Activated CD4-positive, alpha-beta T cell treated with anti-CD3 and anti-CD28 coated beads, Interleukin-2, amount 50 U/mL, for 1 hour (primary cell): ENCODE measurements around the gene SLIT3.

Experiments used
- DNase-seq: peaks from one replicate; pipeline ENCODE4 v3.0.0-alpha.2; 2020

The SLIT3 gene

DNA sequence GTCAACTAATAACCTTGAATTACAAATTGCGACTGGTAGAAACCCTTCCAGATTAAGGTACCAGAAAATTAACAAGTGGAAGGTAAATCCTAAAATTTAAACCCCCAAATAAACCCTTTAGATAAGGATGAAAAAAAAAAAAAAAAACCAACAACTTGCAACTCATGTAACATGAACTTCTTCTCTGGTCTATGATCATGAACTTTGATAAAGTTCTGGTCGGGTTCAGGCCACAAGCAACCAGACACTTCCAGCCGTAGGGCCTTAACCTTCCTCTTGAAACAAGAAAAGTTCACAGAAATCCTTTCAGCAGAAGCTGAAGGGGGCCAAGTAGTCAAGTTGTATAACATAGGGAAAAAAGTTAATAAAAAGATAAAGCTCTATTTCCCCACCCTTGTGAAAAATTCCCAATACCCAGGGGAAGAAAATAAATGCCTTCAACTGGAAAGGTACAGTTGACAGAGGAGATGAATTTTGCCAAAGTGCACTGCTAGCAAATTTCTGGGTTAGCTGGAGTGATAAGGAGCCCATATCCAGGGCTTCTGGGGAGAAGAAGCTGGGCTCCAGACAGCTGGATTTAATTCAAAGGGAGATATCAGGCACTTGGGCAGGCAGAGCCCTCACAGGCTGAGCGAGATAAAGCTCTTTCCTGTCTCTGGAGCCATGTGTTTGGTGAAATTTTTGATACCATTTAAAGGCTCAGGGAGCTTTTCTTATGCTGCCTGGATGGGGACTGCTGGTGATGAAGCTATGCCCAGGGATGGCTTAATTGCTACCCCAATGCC, 487.6 kb downstream of the SLIT3 start:
- DNase-seq, result no peak

DNA sequence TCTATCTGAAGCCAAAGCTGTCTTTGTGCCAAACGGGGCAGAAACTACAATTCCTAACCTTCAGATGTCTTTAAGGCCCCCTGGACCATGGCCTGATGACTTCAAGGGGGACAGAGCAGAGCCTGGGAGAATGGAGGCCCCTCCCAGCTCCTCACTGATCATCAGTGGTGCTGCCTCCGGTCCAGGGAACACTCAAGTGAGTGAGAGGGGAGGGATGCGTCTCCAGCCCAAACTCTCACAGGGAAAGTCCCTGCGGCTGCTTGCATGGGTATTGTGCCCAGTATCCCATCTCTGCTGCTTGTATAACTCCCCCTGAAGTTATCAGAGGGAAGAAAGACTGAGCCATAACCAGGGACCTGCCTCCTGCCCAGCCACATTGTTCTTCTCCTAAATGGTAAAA, 490.3 kb downstream of the SLIT3 start:
- no peak for DNase-seq

DNA sequence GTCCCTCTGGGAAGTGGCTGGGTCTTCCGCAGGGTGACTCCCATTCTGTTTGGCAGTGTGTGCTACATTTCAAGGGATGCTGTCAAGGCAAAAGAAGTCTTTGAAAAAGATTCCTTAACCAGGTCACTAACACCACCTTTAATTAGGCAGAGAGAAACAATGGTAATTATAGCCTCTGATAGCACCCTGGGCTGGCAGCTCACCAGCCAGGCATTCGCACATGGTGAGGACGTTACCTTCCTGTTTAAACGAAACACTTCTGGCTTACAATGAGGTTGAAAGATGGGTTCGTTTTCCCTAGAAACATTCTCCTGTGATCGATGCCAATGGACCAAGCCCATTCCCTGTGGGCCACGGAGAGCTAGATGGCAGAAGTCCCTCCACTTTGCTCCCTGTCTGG, 491.7 kb downstream of the SLIT3 start:
- no peak for DNase-seq

DNA sequence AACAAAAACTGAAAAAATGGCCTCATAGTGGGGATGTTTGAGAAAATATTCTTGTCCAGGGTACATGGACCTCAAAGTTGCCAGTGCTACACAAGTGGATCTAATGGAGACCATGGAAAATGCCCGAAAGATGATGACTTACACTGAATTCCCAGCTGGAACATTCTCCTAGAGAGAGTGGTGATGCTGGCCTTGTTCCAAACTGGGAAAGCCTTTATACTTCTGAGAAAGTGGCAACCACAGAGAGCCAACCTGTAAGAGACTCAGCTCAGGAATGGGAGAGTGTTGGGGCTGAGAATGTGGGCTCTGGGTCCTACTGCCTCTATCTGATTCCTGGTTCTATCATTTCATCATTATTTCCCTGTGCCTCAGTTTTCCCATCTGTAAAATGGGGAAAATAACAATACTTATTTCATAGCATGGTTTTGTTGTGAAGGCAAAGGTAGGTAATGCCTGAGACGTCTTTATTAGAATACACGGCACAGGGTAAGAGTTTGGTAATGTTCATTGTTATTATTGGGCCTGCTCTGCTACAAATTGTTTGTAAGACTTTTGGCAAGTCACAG, 492.8 kb downstream of the SLIT3 start:
- no peak for DNase-seq

DNA sequence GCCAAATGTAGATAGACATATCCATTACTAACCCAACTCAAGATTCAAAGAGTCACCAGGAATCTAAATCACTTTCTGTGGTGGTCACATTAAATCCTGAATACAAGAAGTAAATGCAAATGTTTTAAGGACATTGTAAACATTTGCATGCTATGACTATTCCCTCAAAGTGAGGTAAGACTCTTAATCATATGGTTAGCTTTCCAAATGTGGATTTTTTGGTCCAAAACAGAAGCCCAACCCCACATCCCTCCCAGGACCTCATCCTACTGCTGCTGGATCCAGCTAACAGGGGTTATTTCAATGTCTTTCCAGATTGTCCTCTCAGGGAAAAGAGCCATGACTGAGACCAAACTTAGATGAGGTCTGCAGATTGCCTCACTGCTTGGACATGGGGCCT, 493.7 kb downstream of the SLIT3 start:
- no peak for DNase-seq

DNA sequence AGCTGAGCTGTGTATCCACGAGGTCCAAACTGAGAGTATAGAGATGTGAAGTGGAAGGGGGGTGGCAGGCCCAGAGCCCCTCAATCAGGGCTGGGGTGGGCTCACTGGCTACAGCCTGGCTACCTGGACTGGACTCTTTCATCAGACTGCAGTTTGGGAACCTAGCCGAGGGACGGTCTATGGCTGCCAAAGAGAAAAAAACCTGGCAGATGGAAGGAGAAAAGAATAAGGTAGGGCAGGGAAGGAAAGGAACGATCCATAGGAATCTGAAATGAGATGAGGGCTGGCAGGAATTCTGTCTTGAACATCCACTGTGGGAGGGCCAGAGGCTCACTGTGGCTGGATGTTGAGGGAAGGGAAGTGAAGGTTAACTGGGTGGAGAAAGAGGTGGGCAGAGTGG, 497.4 kb downstream of the SLIT3 start:
- no peak for DNase-seq

DNA sequence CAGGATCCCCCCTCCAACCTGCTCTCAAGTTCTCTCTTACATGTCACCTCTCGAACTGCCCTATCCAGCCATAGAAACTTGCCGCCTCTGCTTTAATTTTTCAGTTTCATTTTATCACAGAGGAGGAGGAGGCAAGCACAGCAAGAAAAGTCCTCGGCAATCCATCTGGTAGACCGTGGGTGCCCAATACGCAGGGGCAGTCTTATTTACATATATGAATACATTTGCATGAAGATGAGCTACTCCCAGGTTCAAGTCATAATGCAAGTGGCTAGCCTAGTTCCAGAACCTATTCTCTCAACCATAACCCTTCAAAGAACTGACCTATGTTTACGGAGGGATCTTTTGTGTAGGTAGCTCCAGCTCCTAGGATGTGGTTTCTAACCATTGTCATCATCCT, 498.6 kb downstream of the SLIT3 start:
- DNase-seq, result no peak

DNA sequence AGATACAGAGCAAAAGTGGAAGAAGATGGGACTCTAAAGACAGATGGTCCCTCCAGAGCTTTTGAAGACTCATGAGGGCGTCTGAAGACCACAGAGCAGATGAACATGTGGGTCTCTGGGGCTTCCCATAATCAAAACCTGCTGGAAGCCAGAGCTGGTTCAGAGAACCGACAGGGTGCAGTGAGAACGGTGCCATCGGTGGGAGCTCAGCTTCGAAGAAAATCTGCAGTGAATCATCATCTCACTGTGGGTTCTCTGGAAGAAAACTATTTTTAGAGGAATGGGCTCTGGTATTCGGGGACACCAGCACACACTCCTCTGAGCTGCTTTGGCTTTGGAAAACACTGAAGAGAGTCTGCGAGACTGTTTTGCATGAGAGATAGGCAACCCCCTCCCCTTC, 499.4 kb downstream of the SLIT3 start:
- no peak for DNase-seq

DNA sequence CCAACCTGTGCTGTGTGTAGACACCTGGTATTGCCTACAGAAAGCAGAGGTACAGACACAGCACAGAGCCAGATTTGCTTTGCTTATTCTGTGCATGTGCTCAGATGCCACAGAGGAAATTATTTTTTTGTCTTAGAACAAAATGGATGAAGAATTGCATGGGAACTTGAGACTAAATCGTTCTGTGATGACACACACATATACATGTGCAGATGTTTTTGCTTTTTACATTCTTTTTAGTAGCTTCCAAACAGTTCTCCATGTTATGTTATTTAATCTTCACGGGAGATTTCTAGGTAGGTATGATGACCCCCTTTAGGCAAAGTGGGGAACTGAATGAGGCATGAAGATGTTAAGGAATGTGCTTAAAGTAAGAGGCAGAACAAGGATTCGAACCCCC, 500.2 kb downstream of the SLIT3 start:
- no peak for DNase-seq

DNA sequence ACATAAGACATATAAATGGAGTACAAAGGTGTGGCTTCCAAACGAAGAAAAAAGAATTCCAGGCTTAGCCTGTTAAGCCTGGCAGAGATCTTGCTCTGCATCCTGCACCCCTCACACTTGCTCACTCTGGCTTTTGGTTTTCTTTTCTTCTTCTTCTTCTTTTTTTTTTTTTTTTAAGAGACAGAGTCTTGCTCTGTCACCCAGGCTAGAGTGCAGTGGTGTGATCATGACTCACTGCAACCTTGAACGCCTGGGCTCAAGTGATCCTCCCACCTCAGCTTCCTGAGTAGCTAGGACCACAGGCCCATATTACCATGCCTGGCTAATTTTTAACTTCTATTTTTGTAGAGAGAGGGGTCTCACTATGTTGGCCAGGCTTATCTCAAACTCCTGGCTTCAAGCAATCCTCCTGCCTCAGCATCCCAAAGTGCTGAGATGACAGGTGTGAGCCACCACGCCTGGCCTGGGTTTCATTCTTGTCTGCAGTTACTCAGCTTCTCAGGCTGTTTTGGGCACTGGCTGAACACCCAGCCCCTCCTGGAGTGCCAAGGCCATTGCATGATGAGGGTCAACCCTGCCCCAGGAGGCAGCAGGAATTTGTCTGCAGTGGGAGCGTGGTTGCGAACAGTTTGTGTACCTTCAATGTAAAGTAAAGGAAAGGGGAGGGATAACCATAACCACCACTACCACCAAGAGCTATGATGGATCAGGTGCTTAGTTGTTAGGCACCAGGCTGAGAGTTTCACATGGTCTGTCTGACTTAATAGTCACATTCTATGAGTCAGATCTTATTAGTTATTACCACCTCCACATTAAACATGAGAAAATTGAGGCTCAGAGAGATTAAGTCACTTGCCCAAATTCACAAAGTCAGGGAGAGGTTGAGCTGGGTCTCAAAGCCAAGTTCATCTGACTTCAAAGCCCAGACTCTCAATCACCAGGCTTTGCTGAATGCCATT, 502.6 kb downstream of the SLIT3 start:
- DNase-seq, result no peak

DNA sequence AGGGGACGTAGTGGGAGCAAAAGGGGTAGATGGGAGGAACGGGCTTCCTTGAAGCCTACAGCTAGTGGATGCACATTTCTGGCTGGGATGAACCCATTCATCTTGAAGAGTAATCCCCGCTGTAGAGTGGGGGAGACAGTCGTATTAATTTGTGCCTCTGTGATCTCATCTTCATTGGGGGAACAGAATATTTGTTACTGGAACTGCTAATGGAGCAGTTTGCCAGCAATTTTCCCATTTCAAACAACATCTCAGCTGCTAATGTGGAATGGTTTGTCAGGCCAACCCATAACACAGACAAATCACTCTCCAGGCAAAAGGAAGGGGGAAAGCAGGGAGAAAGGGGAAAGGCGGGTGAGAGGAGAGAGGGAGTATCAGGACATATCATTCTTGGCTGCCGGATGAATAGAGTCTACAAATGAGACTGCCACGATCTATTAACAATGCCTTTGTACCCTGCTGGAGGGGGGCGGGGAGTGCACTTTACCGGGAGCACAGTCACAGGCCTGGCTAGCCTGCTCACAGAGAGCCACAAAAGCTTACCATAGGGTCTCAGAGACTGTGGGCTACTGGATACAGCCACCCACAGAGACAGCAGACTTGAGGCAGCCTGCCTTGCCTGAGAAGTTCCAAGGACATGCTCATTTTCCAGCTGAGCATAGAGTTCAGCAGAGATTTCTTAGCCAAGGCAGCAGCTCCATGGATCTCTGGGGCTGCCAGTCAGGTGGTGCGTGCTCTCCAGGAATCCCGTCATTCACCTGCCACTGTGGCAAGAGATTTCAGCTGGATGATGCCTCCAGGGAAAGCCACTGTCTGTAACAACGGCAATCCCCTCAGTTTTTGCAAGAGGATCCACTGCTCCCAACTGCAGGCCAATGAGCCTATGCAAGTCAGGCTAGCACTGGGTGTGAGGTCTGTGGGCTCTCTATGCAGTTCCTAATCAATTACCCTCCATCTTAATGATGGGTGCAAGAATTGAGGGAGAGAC, 504.1 kb downstream of the SLIT3 start:
- no peak for DNase-seq

DNA sequence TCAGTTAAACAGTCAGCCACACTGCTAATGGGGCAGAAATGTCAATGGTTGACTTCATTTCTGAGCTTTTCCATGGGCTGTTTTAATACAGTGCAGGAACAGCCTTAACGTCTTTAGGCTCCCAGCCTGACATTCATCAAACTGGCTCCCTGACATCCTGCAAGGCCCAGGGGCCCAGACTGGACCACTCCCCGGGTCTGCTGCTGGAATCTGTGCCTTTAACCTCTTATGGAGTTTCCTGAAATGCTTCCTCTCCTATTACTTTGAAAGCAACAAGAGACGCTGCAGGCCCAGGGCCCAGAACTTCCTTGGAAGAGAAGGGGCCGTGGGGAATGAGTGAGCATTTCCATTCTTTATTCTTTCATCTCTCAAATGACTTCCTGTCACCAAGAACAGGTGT, 504.9 kb downstream of the SLIT3 start:
- no peak for DNase-seq

DNA sequence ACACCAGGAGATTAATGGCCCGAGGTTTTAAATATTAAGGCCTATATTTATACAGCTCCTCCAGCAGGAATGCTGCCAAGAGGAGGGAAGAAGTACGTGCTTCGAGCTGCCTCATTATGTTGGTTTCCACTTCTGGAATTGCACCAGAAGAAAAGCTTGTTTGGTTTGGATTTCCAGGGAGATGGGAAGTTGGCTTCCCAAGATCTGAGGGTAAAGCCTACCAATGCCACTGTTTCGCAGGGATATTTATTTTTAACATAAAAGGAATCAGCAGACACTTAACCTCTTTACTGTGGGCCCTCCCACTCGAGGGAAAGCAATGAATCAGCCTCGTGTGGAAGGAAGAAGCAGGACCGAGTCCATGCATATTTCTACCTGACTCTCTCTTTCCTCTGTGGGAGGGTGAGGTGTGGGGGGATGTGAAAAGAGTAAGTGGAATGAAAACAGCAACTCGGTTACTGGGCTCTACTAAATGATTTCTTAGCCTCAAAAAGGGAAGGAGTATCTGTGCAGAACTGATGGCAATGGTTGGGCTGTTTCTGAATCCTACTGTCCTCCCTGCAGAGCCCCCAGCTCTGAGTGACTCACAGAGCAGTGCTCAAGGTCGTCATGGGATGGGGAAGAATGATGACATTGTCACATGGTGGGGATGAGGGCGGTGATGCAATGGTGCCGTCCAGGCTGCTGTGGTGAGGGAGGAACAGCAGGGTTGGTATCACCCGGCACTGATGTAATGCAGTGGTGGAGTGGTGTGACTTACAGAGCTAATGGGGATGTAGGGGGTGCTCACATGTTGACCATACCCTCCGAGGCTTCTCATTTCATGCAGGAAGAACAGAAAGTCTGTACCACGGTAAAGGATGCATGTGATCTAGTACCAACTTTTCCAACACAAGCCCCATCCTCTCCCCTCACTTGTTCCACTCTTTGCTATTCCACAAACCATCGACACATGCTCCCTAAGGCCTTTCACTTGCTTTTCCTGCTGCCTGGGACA, 506.8 kb downstream of the SLIT3 start:
- DNase-seq, result no peak

DNA sequence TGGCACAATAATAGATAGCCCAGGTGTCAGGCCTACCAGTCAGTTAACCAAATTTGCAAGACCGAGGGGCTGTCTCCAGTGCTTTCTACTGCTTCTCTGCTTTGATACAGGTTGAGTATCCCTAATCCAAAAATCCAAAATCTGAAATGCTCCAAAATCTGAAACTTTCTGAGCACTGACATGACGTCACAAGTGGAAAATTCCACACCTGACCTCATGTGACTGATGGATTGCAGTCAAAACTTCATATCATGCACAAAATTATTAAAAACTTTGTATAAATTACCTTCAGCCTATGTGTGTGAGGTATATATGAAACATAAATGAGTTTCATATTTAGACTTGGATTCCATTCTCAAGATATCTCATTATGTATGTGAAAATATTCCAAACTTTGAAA, 508.3 kb downstream of the SLIT3 start:
- no peak for DNase-seq

DNA sequence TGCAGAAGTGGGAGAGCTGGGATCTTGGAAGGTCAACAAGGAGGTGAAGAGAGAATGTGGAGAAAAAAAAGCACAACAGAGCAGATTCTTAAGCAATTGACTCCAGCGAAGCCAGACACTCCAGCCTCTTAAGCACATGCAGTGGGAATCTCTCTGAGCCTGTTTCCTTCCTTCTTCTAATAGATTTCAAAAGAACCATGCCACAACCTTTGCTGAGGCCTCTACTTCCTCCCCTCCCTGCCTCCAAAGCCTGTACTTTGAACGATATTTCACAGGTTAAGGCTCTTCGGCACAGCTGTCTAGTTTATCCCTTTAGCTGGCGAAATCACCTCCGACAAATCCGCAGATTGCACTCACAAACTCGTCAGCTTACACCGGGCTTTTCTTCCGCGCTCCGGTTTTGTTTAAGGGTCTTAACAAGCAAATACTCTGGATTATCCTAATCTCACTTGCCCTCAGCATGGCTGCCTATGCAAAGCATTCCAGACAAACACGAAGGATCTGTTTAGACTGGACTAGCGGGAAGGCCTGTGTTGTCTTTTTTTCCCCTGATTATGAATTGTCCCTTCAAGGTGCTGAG, 510.2 kb downstream of the SLIT3 start:
- no peak for DNase-seq

DNA sequence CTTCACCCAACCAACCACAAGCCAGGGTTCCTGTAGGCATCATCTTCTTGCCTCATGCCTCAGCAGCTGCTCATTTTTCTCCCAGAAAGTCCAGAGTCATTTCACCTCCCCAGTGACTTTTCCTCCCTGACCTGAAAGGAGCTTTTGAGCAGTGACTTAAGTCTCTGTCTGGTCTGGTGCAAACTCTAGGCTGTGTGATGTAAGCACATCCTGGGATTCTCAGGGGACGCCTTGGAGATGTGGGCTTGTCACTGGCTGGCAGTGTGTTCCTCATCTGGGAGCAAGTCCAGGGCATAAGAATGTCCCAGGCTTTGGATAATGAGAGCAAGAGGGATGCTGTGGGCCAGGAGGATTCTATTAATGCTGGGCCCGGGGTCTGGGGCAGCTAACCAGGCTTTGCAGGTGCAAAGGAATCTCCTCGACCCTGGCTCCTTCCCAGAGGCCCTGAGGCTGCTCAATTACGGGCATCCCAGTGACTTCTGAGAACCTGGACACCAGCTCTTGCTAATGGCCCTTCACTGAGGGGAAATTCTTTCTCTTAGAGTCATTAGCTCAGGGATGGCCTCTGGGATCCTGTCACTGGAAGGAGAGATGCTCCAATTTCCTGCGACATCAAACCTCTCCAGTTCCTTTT, 510.8 kb downstream of the SLIT3 start:
- DNase-seq, result no peak

DNA sequence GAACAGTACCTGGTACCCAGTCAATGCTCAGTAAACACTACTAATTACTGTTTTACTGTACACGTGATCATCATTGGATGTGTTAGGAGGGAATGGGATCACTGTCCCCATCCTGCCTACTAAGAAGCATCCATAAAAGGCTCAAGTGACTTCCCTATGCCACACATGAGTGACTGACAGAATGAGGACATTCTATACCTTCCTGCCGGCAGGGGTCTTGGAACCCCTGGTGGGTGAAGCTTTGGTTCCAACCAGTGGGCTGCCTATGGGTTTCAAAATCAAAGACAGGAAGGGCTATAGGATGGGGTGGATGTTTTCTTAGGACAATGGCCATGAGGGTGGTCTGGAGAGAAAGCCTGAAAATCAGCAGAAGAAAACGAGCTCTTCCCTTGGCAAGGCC, 512.2 kb downstream of the SLIT3 start:
- no peak for DNase-seq

DNA sequence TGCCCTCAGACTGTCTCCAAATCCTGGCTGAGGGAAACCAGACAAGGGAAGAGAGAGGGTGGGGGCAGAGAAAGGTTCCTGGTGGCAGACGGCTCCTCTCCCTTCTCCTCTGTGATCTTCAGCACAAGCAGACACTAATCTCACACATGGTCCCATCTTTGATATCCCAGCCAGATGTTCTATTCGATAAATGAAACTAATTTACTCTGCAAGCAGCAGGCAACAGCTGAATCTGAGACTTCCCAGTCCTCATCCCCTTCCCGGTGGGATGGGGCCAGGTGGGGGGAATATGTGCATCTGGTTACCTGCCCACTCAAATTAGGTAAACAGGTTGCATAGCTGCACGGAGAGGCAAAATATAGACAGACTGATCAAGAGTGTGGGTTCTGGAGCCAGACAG, 512.8 kb downstream of the SLIT3 start:
- DNase-seq, result no peak

DNA sequence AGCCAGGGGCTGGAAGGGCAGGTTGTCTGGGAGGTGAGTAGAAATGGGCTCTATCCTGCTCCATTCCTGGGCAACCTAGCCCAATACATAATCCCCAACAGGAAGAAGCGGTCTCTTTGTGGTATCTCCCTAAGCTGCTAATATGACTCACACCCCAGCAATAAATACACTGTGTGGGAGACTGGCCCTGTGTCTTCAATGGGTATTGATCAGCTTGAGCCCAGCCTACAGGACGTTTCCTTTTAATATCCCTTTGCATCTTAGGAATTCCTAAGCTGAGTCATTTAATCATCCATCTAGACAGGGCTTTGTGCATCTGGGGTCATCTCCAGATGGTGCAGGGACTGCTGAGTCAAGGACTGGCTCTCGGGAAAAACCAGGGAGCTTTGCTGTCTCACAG, 514.8 kb downstream of the SLIT3 start:
- no peak for DNase-seq

DNA sequence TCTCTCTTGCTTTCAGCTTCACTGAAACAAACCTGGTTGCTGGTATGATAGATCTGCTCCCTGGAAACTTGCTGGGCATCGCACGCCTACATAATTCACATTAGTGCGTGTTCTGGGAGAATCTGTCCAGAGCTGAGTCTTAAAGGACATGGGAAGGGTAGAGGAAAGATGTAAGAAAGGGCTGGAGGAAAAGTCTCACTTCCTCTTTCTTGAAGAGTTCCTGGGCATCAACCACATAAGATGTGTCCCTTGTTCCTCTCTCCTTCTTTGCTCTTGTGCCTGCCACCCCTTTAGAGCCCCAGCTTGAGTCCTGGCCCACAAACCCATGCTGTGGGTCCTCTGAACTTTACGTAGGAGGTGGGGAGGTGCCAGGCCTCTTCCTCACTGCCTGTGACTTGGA, 516.5 kb downstream of the SLIT3 start:
- no peak for DNase-seq
